Measurements from ENCODE around the gene PLA2G6. TPM values are rescaled to one million over a fixed set of nuclear protein-coding genes. Genes with fewer than 3 reads are reported as not detected.

The PLA2G6 gene
- total and polyA plus RNA-seq, 2 of the 4 experiments (the other 2 are of a cell fraction) = 6.1 to 10.3 TPM

GRCh38 chr22:38124236-38124974 is 57.2 kb downstream of the PLA2G6 start:
- H3K4ac ChIP-seq (ENCODE audit: low read depth, low read length) = no peak overlapping the region
- dilution Hi-C loops (cut with HindIII; ENCODE audit: low sequenced_read_pairs, unreplicated experiment) (no loop called here), in situ Hi-C loops (cut with MboI; ENCODE audit: low sequenced_read_pairs) (no loop called here), intact Hi-C loops (cut with micrococcal nuclease) (no loop called here)
- no peak overlapping the region for H2AFZ ChIP-seq (replicated peaks; ENCODE audit: low read length, poor library complexity)
- H2BK120ac ChIP-seq (ENCODE audit: low read depth, low read length) = no peak overlapping the region
- H4K20me1 ChIP-seq (ENCODE audit: insufficient read depth, low read length) = no peaks in the 10 kb centered on the region
- no peak overlapping the region for H3K23ac ChIP-seq (ENCODE audit: low read depth, low read length)
- BruUV-seq (replicated peaks) = no TSS peak
- TF ChIP-seq MXI1 (IDR thresholded peaks at IDR 0.05; ENCODE audit: borderline replicate concordance, low read depth, low read length) = no peak
- no peak for TF ChIP-seq CTCF (conservative IDR thresholded peaks at IDR 0.05; ENCODE audit: low read depth, low read length)
- no peak for TF ChIP-seq CHD1 (IDR thresholded peaks at IDR 0.05; ENCODE audit: low read depth, low read length)
- no peak for DNase-seq
- POLR2A ChIA-PET (ENCODE audit: unreplicated experiment) = no interaction called here
- H3K27ac ChIP-seq (ENCODE audit: insufficient read depth, low read length) = no peak overlapping the region
- WGBS, 2 experiments (ENCODE audit: extremely low coverage in 2 of 2, insufficient read length in 1 of 2) = 90% methylated on average over 7 of the region's 21 CpGs; no CpG with 5 or more reads in 1 of the 2 experiments
- H4K91ac ChIP-seq (ENCODE audit: insufficient read depth, low read depth, low read length) = no peak overlapping the region
- no peak overlapping the region for H2BK15ac ChIP-seq (ENCODE audit: low read depth, low read length)
- no peak overlapping the region for H2AK9ac ChIP-seq (replicated peaks; ENCODE audit: low read depth, low read length, poor library complexity)
- CTCF ChIA-PET = interaction anchor here (0.6 kb wide), 2 partner anchors 15 to 89 kb away, joined by 3 read pairs; no protein-coding TSS in a partner anchor
- H3K18ac ChIP-seq (ENCODE audit: low read depth, low read length) = no peak overlapping the region
- ATAC-seq (ENCODE audit: low read depth) = no peak
- no peaks in the 10 kb centered on the region for H3K36me3 ChIP-seq (ENCODE audit: control insufficient read depth, insufficient read depth, low read length)
- no peak overlapping the region for H2AK5ac ChIP-seq (ENCODE audit: low read depth, low read length)
- no peak overlapping the region for H3K14ac ChIP-seq (replicated peaks; ENCODE audit: low read depth, low read length)
- no peak overlapping the region for H3K56ac ChIP-seq (ENCODE audit: extremely low read depth, insufficient read depth, low read length)
- H3K27me3 ChIP-seq (ENCODE audit: control insufficient read depth, insufficient read depth, low read length) = peaks cover 3% of the 10 kb centered on the region; the same call in 1 of the 2 replicates
- H3K9me3 ChIP-seq (ENCODE audit: control insufficient read depth, insufficient read depth, low read length) = no peaks in the 10 kb centered on the region
- H4K5ac ChIP-seq (ENCODE audit: low read depth, low read length) = no peak overlapping the region
- no peak overlapping the region for H3K4me2 ChIP-seq (ENCODE audit: low read depth, low read length)
- no peaks in the 10 kb centered on the region for H3K79me1 ChIP-seq (ENCODE audit: low read depth in 1 of 2, low read length in 2 of 2)
- no peak overlapping the region for H2BK5ac ChIP-seq (ENCODE audit: low read depth, low read length, poor library complexity, severe bottlenecking)
- H3K4me1 ChIP-seq (ENCODE audit: control insufficient read depth, insufficient read depth, low read length) = no peaks in the 10 kb centered on the region
- no peak overlapping the region for H4K8ac ChIP-seq (ENCODE audit: low read depth in 2 of 2, low read length in 2 of 2)
- no peak overlapping the region for H2BK20ac ChIP-seq (ENCODE audit: low read depth, low read length)
- no peak overlapping the region for H3K4me3 ChIP-seq (ENCODE audit: insufficient read depth, low read depth, low read length)
- peaks cover 4% of the 10 kb centered on the region for H3K9me1 ChIP-seq (ENCODE audit: insufficient read depth, low read length)
- H3K9ac ChIP-seq (ENCODE audit: low read depth, low read length) = no peak overlapping the region

All from IMR-90 (cell line).